Measurements from ENCODE around the gene NSDHL. TPM values are rescaled to one million over a fixed set of nuclear protein-coding genes. Genes with fewer than 3 reads are reported as not detected.
"Not testable (repeated sequence)": the region's sequence is repeated elsewhere in the genome, so short reads cannot be mapped to it uniquely, and the experiment has no call there.

The NSDHL gene
- total RNA-seq, 1 donor = 11.6 TPM

GRCh38 chrX:152910018-152910417 is 79.2 kb downstream of the NSDHL start:
- DNase-seq (ENCODE audit: low read depth in 2 of 3, low spot score in 2 of 3) = not testable (repeated sequence)

- peak in 1 of 3 donors; percentile 48 for DNase-seq (ENCODE audit: low read depth in 2 of 3, low spot score in 2 of 3)
Observed at GRCh38 chrX:152912106-152912505, 81.2 kb downstream of the NSDHL start.

GRCh38 chrX:152912641-152913040 is 81.8 kb downstream of the NSDHL start:
- no peak for DNase-seq (ENCODE audit: low read depth in 2 of 3, low spot score in 2 of 3)

GRCh38 chrX:152913346-152913745 is 82.5 kb downstream of the NSDHL start:
- peak in 2 of 3 donors; percentile 37 to 61 for DNase-seq (ENCODE audit: low read depth in 2 of 3, low spot score in 2 of 3)

- DNase-seq (ENCODE audit: low read depth in 2 of 3, low spot score in 2 of 3) = no peak
Observed at GRCh38 chrX:152913910-152914309, 83.0 kb downstream of the NSDHL start.

GRCh38 chrX:152915541-152916241 is 84.8 kb downstream of the NSDHL start:
- peak in 2 of 3 donors; percentile 53 to 72 for DNase-seq (ENCODE audit: low read depth in 2 of 3, low spot score in 2 of 3)

GRCh38 chrX:152917656-152918579 is 87.1 kb downstream of the NSDHL start:
- DNase-seq (ENCODE audit: low read depth in 2 of 3, low spot score in 2 of 3) = no peak

- peak in 1 of 3 donors; percentile 62 for DNase-seq (ENCODE audit: low read depth in 2 of 3, low spot score in 2 of 3)
Observed at GRCh38 chrX:152918707-152919106, 87.8 kb downstream of the NSDHL start.

Other genes starting within 250 kb of the NSDHL start
- gene GABRQ, start 193.2 kb upstream of the NSDHL start, total RNA-seq = under 0.01 TPM
- not detected for gene MAGEA3, start 132.3 kb upstream of the NSDHL start, total RNA-seq
- gene CSAG2, start 121.8 kb upstream of the NSDHL start, total RNA-seq = not detected
- not detected for gene MAGEA2B, start 116.4 kb upstream of the NSDHL start, total RNA-seq
- gene CSAG1, start 97.3 kb upstream of the NSDHL start, total RNA-seq = not detected
- not detected for gene MAGEA12, start 97.3 kb upstream of the NSDHL start, total RNA-seq
- gene MAGEA2, start 77.2 kb upstream of the NSDHL start, total RNA-seq = not detected
- gene CSAG3, start 71.8 kb upstream of the NSDHL start, total RNA-seq = not detected
- gene MAGEA6, start 61.4 kb upstream of the NSDHL start, total RNA-seq = not detected
- gene CETN2, start 306 bp upstream of the NSDHL start, total RNA-seq = 5.4 TPM
- gene ZNF185, start 67.0 kb downstream of the NSDHL start, total RNA-seq = 20.5 TPM
- gene PNMA5, start 163.1 kb downstream of the NSDHL start, total RNA-seq = not detected
- gene PNMA3, start 225.4 kb downstream of the NSDHL start, total RNA-seq = 2.2 TPM
- gene PNMA6A, start 241.4 kb downstream of the NSDHL start, total RNA-seq = 4.6 TPM